Endodermal cell (in vitro differentiated cells): ENCODE measurements around the gene SRP14. TPM values are rescaled to one million over a fixed set of nuclear protein-coding genes. Genes with fewer than 3 reads are reported as not detected.
A peak's percentile ranks its signal among the peaks of the same experiment; 100 is the strongest.

ENCODE experiments used
- DNase-seq: peaks from one replicate; pipeline ENCODE4 v3.0.0-alpha.2; 2017
- H3K27ac ChIP-seq: 2 replicates; pipeline ENCODE4 v1.5.1; 2013; ENCODE audit warnings: mild to moderate bottlenecking, low read depth, low read length, moderate library complexity
- H3K27me3 ChIP-seq: 2 replicates; pipeline ENCODE4 v1.6.1; 2013; ENCODE audit warnings: mild to moderate bottlenecking, low read length, moderate library complexity; ENCODE audit not compliant: insufficient read depth, control insufficient read depth, poor library complexity, severe bottlenecking
- H3K36me3 ChIP-seq: 2 replicates; pipeline ENCODE4 v1.7.0; 2013; ENCODE audit warnings: mild to moderate bottlenecking, low read length, moderate library complexity; ENCODE audit not compliant: control insufficient read depth, insufficient read depth
- H3K4me1 ChIP-seq: one replicate; pipeline ENCODE4 v1.7.0; 2013; ENCODE audit warnings: low read length; ENCODE audit not compliant: control insufficient read depth, insufficient read depth
- H3K4me3 ChIP-seq: 2 replicates; pipeline ENCODE4 v1.5.1; 2013; ENCODE audit warnings: mild to moderate bottlenecking, low read length, moderate library complexity
- H3K9ac ChIP-seq: 2 replicates; pipeline ENCODE4 v1.6.1; 2013; ENCODE audit warnings: mild to moderate bottlenecking, low read length, moderate library complexity; ENCODE audit not compliant: poor library complexity, severe bottlenecking; ENCODE audit errors: extremely low read depth
- H3K9me3 ChIP-seq: 2 replicates; pipeline ENCODE4 v1.6.1; 2013; ENCODE audit warnings: mild to moderate bottlenecking, low read length, moderate library complexity; ENCODE audit not compliant: control insufficient read depth
- H3K27ac Mint-ChIP-seq: 2 replicates; pipeline ENCODE4 v1.8.0; 2020; ENCODE audit warnings: mixed read lengths
- H3K27me3 Mint-ChIP-seq: 2 replicates; pipeline ENCODE4 v1.8.0; 2021; ENCODE audit warnings: mild to moderate bottlenecking, mixed read lengths; ENCODE audit not compliant: insufficient read depth
- H3K36me3 Mint-ChIP-seq: 2 replicates; pipeline ENCODE4 v1.8.0; 2020; ENCODE audit warnings: low read depth, mixed read lengths
- H3K4me1 Mint-ChIP-seq: 2 replicates; pipeline ENCODE4 v1.8.0; 2020; ENCODE audit warnings: mixed read lengths
- H3K4me3 Mint-ChIP-seq: 2 replicates; pipeline ENCODE4 v1.8.0; 2020; ENCODE audit warnings: mild to moderate bottlenecking, moderate library complexity, mixed read lengths
- H3K9me3 Mint-ChIP-seq: 2 replicates; pipeline ENCODE4 v1.8.0; 2020; ENCODE audit warnings: mild to moderate bottlenecking, mixed read lengths
- WGBS, 2 experiments: methylation state at CpG; one replicate each; pipeline versions ENCODE4 v1.1.5 to v1.1.7; 2013; ENCODE audit warnings: missing lambda C conversion rate in 2 of 2, mixed read lengths in 1 of 2; ENCODE audit not compliant: insufficient coverage in 1 of 2, insufficient read length in 1 of 2; 5-methylcytosine and 5-hydroxymethylcytosine counted together
- total RNA-seq, 2 donors: library from RNA; stranded (reverse); fragmentation: NEBNext Ultra II Directional in 1 of 2; extraction: Animal tissue kit (Norgen Biotek cat#: 25700) in 1 of 2; gene quantifications; 2 replicates in 1 of 2; 3 replicates in 1 of 2; pipeline ENCODE4 v1.2.1, GENCODE V29; 2021
- TF ChIP-seq, protein P1 (sequence below): fragments of 200-600 bp; sonication (generic); conservative IDR thresholded peaks from 2 replicates; pipeline ENCODE4 v1.5.0; 2021; ENCODE audit warnings: antibody characterized with exemption, mild to moderate bottlenecking

Gene SRP14
- total RNA-seq, 2 donors from 2014 or later, result 237 to 293 TPM

GRCh38 chr15:40003116-40003916 lies 35.7 kb downstream of the SRP14 start:
- no peak for DNase-seq
- H3K9me3 ChIP-seq, result no peaks in the 10 kb centered on the region
- Mint-ChIP-seq H3K27ac (no peak overlapping the region), H3K4me3 (no peak overlapping the region), H3K4me1 (peaks cover 15% of the 10 kb centered on the region), H3K9me3 (no peaks in the 10 kb centered on the region), H3K27me3 (no peaks in the 10 kb centered on the region), H3K36me3 (peaks cover 53% of the 10 kb centered on the region)
- no peaks in the 10 kb centered on the region for H3K27me3 ChIP-seq
- no peak overlapping the region for H3K27ac ChIP-seq
- no peak overlapping the region for H3K9ac ChIP-seq
- WGBS, 2 experiments, result 74 to 100% methylated on average over 1 to 7 of the region's 7 CpGs
- H3K4me3 ChIP-seq, result no peak overlapping the region
- peaks cover 5% of the 10 kb centered on the region for H3K4me1 ChIP-seq
- TF ChIP-seq, protein P1, sequence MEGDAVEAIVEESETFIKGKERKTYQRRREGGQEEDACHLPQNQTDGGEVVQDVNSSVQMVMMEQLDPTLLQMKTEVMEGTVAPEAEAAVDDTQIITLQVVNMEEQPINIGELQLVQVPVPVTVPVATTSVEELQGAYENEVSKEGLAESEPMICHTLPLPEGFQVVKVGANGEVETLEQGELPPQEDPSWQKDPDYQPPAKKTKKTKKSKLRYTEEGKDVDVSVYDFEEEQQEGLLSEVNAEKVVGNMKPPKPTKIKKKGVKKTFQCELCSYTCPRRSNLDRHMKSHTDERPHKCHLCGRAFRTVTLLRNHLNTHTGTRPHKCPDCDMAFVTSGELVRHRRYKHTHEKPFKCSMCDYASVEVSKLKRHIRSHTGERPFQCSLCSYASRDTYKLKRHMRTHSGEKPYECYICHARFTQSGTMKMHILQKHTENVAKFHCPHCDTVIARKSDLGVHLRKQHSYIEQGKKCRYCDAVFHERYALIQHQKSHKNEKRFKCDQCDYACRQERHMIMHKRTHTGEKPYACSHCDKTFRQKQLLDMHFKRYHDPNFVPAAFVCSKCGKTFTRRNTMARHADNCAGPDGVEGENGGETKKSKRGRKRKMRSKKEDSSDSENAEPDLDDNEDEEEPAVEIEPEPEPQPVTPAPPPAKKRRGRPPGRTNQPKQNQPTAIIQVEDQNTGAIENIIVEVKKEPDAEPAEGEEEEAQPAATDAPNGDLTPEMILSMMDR, result no peak
- peaks cover 51% of the 10 kb centered on the region for H3K36me3 ChIP-seq

GRCh38 chr15:40002295-40002694 lies 36.7 kb downstream of the SRP14 start:
- H3K4me1 Mint-ChIP-seq, result peaks cover 15% of the 10 kb centered on the region

GRCh38 chr15:39999538-40000200 lies 39.3 kb downstream of the SRP14 start:
- no peak for DNase-seq
- peaks cover 43% of the 10 kb centered on the region for H3K36me3 Mint-ChIP-seq
- TF ChIP-seq, protein P1, result no peak
- H3K27ac Mint-ChIP-seq, result no peak overlapping the region
- Histone ChIP-seq H3K4me3 (no peak overlapping the region), H3K9me3 (no peaks in the 10 kb centered on the region), H3K4me1 (peaks cover 5% of the 10 kb centered on the region), H3K27ac (no peak overlapping the region), H3K27me3 (no peaks in the 10 kb centered on the region), H3K9ac (no peak overlapping the region), H3K36me3 (peaks cover 23% of the 10 kb centered on the region)
- no peaks in the 10 kb centered on the region for H3K27me3 Mint-ChIP-seq
- no peaks in the 10 kb centered on the region for H3K9me3 Mint-ChIP-seq
- peaks cover 15% of the 10 kb centered on the region for H3K4me1 Mint-ChIP-seq
- no peak overlapping the region for H3K4me3 Mint-ChIP-seq

More at GRCh38 chr15:40002295-40002694, 36.7 kb downstream of the SRP14 start:
- Histone ChIP-seq H3K27me3 (no peaks in the 10 kb centered on the region), H3K4me1 (peaks cover 5% of the 10 kb centered on the region), H3K9me3 (no peaks in the 10 kb centered on the region), H3K36me3 (peaks cover 44% of the 10 kb centered on the region), H3K27ac (no peak overlapping the region), H3K4me3 (no peak overlapping the region), H3K9ac (no peak overlapping the region)
- peak overlapping the region; percentile 55 for H3K27ac Mint-ChIP-seq
- no peak overlapping the region for H3K4me3 Mint-ChIP-seq
- H3K9me3 Mint-ChIP-seq, result no peaks in the 10 kb centered on the region
- 75 to 88% methylated on average over 2 of the region's 2 CpGs for WGBS, 2 experiments
- peak; percentile 59 for DNase-seq
- no peaks in the 10 kb centered on the region for H3K27me3 Mint-ChIP-seq
- peaks cover 45% of the 10 kb centered on the region for H3K36me3 Mint-ChIP-seq
- TF ChIP-seq, protein P1, result no peak
